Activated CD8-positive, alpha-beta T cell treated with anti-CD3 and anti-CD28 coated beads for 36 hours (primary cell): ENCODE results near the gene HOXD4. TPM values are rescaled to one million over a fixed set of nuclear protein-coding genes. Genes with fewer than 3 reads are reported as not detected.

Source experiments
- ATAC-seq: fragments of 200-7000 bp; cut with Tn5 transposase; one replicate; pipeline ENCODE4 v1.10.0; 2021; ENCODE audit warnings: mild to moderate bottlenecking, moderate library complexity
- CTCF ChIA-PET: fragments of 350-600 bp; sonication (Branson Sonifier 250); formaldehyde crosslinking; loops from one replicate; lab custom pipeline; 2021; ENCODE audit warnings: antibody characterized with exemption; lab: Charles Lee
- POLR2A ChIA-PET: fragments of 350-600 bp; sonication (Branson Sonifier 250); formaldehyde crosslinking; loops from one replicate; lab custom pipeline; 2021; ENCODE audit warnings: antibody characterized with exemption; lab: Charles Lee
- DNase-seq: peaks from one replicate; pipeline ENCODE4 v3.0.0-alpha.2; 2020
- H3K27ac Mint-ChIP-seq: one replicate; pipeline ENCODE4 v1.8.0; 2021; ENCODE audit warnings: mild to moderate bottlenecking, mixed read lengths
- H3K27me3 Mint-ChIP-seq: one replicate; pipeline ENCODE4 v1.8.0; 2021; ENCODE audit warnings: mixed read lengths
- H3K36me3 Mint-ChIP-seq: one replicate; pipeline ENCODE4 v1.8.0; 2021; ENCODE audit warnings: low read depth, mixed read lengths
- H3K4me1 Mint-ChIP-seq: one replicate; pipeline ENCODE4 v1.8.0; 2021; ENCODE audit warnings: low read depth, mixed read lengths
- H3K4me3 Mint-ChIP-seq: one replicate; pipeline ENCODE4 v1.8.0; 2021; ENCODE audit warnings: mild to moderate bottlenecking, moderate library complexity, mixed read lengths
- H3K9me3 Mint-ChIP-seq: one replicate; pipeline ENCODE4 v1.8.0; 2021; ENCODE audit warnings: mixed read lengths
- intact Hi-C: fragments of 100-400 bp; cut with micrococcal nuclease; formaldehyde crosslinking; loops from one replicate; pipeline ENCODE4 v1.10.0; 2022
- total RNA-seq, 2 experiments: library from RNA; stranded (reverse); gene quantifications; one replicate each; pipeline ENCODE4 v1.2.3, GENCODE V29; 2021
- TF ChIP-seq, protein P1 (sequence below): fragments of 200-600 bp; IDR thresholded peaks from one replicate; pipeline ENCODE4 v1.8.0; 2022; ENCODE audit warnings: antibody characterized with exemption, mild to moderate bottlenecking

HOXD4 gene
- total RNA-seq, 2 experiments from 2014 or later, result not detected

DNA sequence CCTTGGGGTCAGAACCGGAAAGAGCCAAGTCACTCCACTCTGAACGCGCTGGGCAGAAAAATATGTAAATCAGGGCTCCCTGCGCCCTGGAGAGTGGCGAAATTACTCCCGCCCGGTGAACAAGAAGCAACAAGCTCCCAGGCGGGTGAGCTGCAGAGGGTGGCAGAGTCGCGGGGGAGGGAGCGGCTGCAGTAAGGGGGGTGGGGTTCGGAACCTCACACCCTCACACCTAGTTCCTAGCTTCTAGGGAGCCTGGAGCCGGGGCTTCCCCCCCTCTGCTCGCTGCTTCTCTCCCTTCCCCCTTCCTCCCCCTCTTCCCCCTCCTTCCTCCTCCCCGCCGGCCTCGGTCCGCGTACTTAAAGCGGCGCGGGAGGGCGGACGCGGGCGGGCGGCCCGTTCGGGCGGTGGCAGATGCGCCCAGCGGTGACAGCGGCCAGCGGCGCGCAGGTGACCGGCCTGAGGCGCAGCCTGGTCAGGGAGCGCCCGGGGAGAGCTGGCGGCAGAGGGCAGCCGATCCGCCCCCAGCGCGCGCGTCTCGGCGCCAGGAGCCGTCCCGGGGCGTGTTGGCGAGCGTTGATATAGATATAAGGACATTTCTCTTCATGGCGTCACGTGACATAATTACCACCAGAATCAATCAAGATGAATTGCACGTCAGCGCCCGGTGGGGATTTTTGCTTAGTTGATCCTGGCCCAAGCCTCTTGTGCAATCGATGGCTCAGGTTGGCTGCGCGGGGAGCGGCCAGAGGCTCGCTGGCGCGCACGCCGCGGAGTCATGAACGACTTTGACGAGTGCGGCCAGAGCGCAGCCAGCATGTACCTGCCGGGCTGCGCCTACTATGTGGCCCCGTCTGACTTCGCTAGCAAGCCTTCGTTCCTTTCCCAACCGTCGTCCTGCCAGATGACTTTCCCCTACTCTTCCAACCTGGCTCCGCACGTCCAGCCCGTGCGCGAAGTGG lies 44.5 kb upstream of the HOXD4 start, which contains the start of gene HOXD11:
HOXD11 (plus strand) TSS at position 700 of the 959 bp plus-strand sequence; CDS start at position 776, 76 bp downstream.
- ChIA-PET CTCF (interaction anchor here (1.2 kb wide), 1 partner anchor 9 kb away, joined by 4 read pairs; no protein-coding TSS in a partner anchor), POLR2A (no interaction called here)
- Mint-ChIP-seq H3K9me3 (peaks cover 2% of the 10 kb centered on the region), H3K4me3 (peak within 1 kb of the TSS; percentile 57), H3K27me3 (peaks cover 83% of the 10 kb centered on the region), H3K4me1 (peaks cover 26% of the 10 kb centered on the region), H3K36me3 (peaks cover 3% of the 10 kb centered on the region), H3K27ac (no peak within 1 kb of the TSS)
- intact Hi-C loops, result no loop called here
- peak; percentile 78 for ATAC-seq
- TF ChIP-seq, protein P1, sequence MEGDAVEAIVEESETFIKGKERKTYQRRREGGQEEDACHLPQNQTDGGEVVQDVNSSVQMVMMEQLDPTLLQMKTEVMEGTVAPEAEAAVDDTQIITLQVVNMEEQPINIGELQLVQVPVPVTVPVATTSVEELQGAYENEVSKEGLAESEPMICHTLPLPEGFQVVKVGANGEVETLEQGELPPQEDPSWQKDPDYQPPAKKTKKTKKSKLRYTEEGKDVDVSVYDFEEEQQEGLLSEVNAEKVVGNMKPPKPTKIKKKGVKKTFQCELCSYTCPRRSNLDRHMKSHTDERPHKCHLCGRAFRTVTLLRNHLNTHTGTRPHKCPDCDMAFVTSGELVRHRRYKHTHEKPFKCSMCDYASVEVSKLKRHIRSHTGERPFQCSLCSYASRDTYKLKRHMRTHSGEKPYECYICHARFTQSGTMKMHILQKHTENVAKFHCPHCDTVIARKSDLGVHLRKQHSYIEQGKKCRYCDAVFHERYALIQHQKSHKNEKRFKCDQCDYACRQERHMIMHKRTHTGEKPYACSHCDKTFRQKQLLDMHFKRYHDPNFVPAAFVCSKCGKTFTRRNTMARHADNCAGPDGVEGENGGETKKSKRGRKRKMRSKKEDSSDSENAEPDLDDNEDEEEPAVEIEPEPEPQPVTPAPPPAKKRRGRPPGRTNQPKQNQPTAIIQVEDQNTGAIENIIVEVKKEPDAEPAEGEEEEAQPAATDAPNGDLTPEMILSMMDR, result no peak
- DNase-seq, result peak; percentile 51

DNA sequence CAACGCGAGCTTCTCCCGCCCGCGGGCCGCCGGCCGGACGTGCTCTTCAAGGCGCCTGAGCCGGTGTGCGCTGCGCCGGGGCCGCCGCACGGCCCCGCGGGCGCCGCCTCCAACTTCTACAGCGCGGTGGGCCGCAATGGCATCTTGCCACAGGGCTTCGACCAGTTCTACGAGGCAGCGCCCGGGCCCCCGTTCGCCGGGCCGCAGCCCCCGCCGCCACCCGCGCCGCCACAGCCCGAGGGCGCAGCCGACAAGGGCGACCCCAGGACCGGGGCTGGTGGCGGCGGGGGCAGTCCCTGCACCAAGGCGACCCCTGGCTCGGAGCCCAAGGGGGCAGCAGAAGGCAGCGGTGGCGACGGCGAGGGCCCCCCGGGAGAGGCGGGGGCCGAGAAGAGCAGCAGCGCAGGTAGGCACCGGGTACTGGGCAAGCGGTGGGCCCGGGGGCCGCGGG lies 43.6 kb upstream of the HOXD4 start:
- ChIA-PET POLR2A (no interaction called here), CTCF (no interaction called here)
- Mint-ChIP-seq H3K4me1 (peaks cover 26% of the 10 kb centered on the region), H3K27ac (no peak overlapping the region), H3K27me3 (peaks cover 83% of the 10 kb centered on the region), H3K36me3 (peaks cover 3% of the 10 kb centered on the region), H3K9me3 (peaks cover 2% of the 10 kb centered on the region), H3K4me3 (no peak overlapping the region)
- ATAC-seq (no peak), DNase-seq (no peak)
- TF ChIP-seq, protein P1, result no peak
- intact Hi-C loops, result no loop called here

DNA sequence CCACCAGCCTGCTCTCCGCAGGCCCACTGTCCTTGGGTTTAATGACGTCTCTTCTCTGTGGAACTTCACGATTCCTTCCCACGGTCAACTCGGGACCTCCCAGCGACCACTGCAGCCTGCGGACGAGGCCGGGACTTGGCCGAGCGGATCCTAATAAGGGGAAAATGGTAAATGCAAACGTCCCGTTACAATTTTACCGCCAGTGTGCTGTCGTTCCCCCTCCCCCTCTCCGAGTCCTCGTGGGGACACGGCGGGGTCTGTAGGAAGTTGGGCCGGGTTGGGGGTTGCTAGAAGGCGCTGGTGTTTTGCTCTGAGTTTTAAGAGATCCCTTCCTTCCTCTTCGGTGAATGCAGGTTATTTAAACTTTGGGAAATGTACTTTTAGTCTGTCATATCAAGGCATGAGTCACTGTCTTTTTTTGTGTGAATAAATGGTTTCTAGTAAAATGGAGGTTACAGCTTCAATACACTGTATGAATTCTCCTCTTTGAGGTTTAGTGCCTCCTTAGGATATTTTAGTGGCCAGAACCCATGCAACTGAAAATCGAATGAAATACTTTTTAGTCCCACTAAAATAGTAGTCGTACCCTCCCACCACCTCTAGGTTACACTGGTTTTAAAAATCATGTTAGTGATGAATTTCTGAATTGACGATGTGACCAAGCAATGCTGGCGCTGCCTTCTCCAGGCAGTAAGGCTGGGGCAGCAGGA lies 42.0 kb upstream of the HOXD4 start:
- no peak overlapping the region for H3K27ac Mint-ChIP-seq
- POLR2A ChIA-PET, result no interaction called here

DNA sequence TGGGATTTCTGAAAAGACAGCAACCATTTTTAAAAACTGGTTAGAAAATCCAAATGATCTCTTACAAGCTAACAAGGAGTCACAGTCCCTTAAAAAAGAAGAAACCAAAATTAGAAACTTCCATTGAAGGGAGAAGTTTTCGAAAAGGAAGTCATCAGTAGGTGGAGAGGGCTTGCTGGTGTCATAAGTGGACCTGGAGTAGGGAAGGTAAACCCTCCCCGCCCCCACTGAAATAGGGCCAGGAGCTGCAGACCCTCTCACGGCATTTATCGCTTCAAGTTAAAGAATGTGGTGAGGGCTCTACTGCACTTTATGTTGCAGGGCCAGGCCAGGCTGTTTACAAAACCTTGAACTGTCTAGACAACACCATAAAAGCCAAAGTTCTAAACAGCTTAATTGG lies 41.4 kb upstream of the HOXD4 start:
- intact Hi-C loops, result no loop called here
- H3K36me3 Mint-ChIP-seq, result peaks cover 3% of the 10 kb centered on the region
- DNase-seq (no peak), ATAC-seq (no peak)
- peaks cover 86% of the 10 kb centered on the region for H3K27me3 Mint-ChIP-seq
- no peak overlapping the region for H3K4me3 Mint-ChIP-seq
- peaks cover 19% of the 10 kb centered on the region for H3K4me1 Mint-ChIP-seq
- peaks cover 2% of the 10 kb centered on the region for H3K9me3 Mint-ChIP-seq
- TF ChIP-seq, protein P1, result no peak
- CTCF ChIA-PET, result interaction anchor here (1.0 to 2.9 kb wide), 13 partner anchors 8 to 444 kb away, joined by 3 to 28 read pairs (median 6); no protein-coding TSS in a partner anchor
- H3K27ac Mint-ChIP-seq, result no peak overlapping the region
- POLR2A ChIA-PET, result no interaction called here

More for the DNA sequence above, 42.0 kb upstream of the HOXD4 start:
- H3K4me1 Mint-ChIP-seq, result peaks cover 22% of the 10 kb centered on the region
- peaks cover 86% of the 10 kb centered on the region for H3K27me3 Mint-ChIP-seq
- H3K4me3 Mint-ChIP-seq, result no peak overlapping the region
- TF ChIP-seq, protein P1, result no peak
- intact Hi-C loops, result no loop called here
- peaks cover 2% of the 10 kb centered on the region for H3K9me3 Mint-ChIP-seq
- no peak for DNase-seq
- peaks cover 3% of the 10 kb centered on the region for H3K36me3 Mint-ChIP-seq
- CTCF ChIA-PET, result interaction anchor here (0.6 to 2.9 kb wide), 5 partner anchors 12 to 445 kb away, joined by 3 to 28 read pairs (median 6); no protein-coding TSS in a partner anchor
- ATAC-seq, result no peak
